Frontal cortex (tissue), 4 donors: ENCODE results near the gene BAZ1A. TPM values are rescaled to one million over a fixed set of nuclear protein-coding genes. Genes with fewer than 3 reads are reported as not detected.

Experiments
- DNase-seq, 2 donors: peaks; one replicate each; pipeline ENCODE4 v3.0.0; 2012; ENCODE audit warnings: low spot score in 2 of 2
- FAIRE-seq: peaks from 2 replicates; lab custom pipeline; 2012; peaks lifted over from hg19 to GRCh38; lab: Jason Lieb, UNC
- total RNA-seq: library from RNA; depleted of rRNA; stranded (reverse); fragments of >200 nt; gene quantifications from one replicate; pipeline ENCODE4 v1.2.3, GENCODE V29; 2014
- donor health status: control.
- donor health status: control.
- donor health status: control.

The BAZ1A gene
- total RNA-seq, 1 donor from 2014 or later, result 18.3 TPM

DNA sequence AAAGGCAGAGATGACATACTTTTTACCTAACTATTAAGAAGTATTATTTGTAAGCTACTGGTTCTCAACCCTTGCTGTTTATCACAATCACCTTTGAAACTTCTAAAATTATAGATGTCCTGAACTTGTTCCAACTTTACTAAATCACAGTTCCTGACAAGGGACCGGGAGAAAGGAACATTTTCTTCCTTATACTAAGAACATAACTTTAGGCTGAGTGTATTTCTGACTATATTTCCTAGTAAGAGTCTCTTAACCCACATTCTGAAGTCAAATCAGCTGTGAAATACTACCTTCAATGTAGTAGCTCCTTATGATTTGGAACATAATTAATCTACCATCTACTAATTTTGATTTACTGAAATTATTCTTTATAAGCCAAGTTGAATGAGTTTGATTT, 80.2 kb downstream of the BAZ1A start:
- FAIRE-seq, result no peak
- no peak for DNase-seq

- FAIRE-seq (no peak), DNase-seq (no peak)
Measured at GRCh38 chr14:34794217-34794616, 80.9 kb downstream of the BAZ1A start.

DNA sequence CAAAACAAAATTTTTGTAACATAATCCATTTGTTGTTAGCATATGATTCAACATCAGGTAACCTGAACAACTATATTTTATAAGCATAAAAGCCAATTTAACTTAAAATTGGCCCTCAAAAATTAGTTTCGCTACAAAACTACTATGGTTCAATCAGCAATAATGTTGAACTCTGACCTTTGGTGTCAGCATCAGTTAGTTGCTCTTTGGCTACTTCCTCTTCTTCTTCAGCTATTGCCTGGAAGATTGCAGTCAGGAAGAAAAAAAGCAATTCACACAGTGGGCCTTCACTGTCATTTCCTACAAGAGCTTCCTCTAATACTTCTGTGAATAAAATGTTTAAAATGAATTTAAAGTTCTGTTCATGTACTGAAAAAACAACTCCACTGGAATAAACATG, 82.6 kb downstream of the BAZ1A start:
- no peak for DNase-seq
- FAIRE-seq, result no peak

DNA sequence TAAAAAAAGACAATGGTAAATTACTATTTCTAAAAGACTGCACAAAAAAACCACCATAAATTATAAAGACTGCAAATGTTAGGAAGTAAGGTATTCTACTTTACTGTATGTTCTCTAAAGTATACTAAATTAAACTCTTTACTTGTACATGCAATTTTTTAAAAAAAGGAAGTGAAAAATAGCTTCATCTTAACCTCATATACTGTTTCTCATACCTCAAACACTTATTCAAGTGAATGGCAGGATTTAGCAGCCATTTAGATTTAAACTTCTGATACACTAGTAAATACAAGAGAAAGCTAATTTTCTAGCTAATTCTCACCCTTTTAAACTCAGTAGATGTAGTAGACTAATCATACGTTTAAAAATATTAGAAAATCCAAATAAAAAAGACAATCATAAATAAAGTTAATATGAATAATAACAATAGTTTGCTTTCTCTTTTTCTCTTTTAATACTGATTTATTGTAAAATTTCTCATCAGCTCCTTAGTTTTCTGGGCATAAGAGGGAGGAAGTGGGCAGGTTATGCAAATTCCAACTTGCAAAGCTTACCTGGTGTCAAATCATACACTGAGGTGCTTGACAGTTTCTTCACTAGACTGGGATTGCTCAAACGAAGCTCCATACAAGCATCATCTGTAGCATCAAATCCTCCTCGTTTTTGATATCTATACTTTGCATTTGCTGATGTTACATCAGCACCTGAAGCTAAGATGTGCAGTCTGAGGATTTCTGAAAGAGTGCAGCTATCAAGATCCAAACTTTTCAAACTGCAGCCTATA, 89.7 kb downstream of the BAZ1A start:
- FAIRE-seq, result no peak
- DNase-seq, result no peak

DNA sequence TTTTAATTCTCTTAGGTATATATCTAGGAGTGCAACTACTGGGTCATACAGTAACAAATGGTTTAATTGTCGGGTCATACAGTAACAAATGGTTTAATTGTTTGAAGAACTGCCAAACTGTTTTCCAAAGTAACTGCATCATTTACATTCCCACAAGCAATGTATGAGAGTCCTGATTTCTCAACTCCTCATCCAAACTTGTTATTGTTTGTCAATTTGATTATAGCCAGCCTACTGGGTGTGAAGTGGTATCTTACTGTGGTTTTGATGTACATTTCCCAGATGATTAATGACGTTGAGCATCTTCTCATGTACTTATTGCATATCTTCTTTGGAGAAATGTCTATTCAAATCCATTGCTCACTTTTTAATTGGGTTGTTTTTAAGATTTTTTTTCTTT, 93.1 kb downstream of the BAZ1A start:
- FAIRE-seq, result no peak
- DNase-seq, result no peak

GRCh38 chr14:34781242-34781641, 93.9 kb downstream of the BAZ1A start:
- DNase-seq (no peak), FAIRE-seq (no peak)

DNA sequence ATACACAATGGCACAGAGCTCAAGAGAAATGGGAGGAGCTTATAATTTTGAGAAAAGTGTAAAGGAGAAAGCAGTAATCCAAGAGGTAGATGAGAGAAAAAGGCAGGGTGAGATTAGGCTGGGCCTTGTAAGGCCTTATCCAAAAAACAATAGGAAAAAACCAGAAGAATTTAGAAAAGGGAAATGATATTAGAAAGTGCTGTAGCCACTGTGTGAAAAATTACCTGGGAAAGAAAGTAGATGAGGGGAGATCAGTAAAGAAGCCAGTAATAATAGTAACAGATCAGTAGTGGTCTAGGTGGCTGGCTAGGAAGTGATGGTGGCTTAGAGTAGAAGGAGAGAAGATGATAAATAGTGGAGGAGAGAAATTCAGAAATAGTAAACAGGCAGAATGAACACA, 94.5 kb downstream of the BAZ1A start:
- FAIRE-seq (no peak), DNase-seq (no peak)

DNA sequence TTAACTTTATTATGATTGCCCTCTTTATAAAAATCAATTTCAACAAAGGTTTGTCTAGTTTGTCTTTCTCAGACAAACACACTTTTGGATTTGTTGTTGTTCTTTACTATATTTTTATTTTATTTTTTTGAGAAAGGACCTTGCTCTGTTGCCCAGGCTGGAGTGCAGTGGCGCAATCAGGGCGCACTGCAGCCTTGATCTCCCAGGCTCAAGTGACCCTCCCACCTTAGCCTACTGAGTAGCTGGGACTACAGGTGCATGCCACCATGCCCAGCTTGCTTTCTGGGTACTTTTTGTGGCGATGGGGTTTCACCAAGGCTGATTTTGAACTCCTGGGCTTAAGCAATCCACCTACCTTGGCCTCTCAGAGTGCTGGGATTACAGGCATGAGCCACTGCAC, 96.4 kb downstream of the BAZ1A start:
- FAIRE-seq, result no peak

GRCh38 chr14:34776611-34777010, 98.5 kb downstream of the BAZ1A start:
- FAIRE-seq (no peak), DNase-seq (no peak)

More for the DNA sequence above, 96.4 kb downstream of the BAZ1A start:
- DNase-seq, result no peak

GRCh38 chr14:34775922-34776321, 99.2 kb downstream of the BAZ1A start:
- DNase-seq (no peak), FAIRE-seq (no peak)

GRCh38 chr14:34775342-34775741, 99.8 kb downstream of the BAZ1A start:
- DNase-seq, result no peak
- no peak for FAIRE-seq

GRCh38 chr14:34770901-34771300, 104.3 kb downstream of the BAZ1A start:
- FAIRE-seq (no peak), DNase-seq (no peak)

GRCh38 chr14:34766606-34767005, 108.6 kb downstream of the BAZ1A start:
- FAIRE-seq, result no peak

DNA sequence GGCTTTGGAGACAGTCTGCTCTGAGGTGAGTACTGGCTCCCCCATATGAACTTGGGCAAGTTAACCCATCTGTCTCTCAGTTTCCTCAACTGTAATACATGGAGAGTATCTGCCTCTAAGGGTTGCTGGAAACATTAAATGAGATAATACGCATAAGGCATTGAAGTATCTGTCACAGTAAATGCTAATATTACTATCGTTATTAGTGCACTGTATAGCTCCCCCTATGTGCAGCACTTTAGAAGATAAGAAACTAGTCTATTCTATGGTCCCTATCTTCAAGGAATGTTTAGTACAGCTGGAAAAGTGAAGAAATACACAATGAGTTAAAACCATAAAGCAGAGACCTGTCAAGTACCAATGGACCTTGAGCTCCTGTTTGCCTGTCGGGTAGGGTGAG, 109.1 kb downstream of the BAZ1A start:
- DNase-seq (no peak), FAIRE-seq (no peak)

More at GRCh38 chr14:34766606-34767005, 108.6 kb downstream of the BAZ1A start:
- DNase-seq, result no peak

GRCh38 chr14:34755215-34755614, 119.9 kb downstream of the BAZ1A start:
- no peak for FAIRE-seq
- no peak for DNase-seq

GRCh38 chr14:34754687-34755086, 120.5 kb downstream of the BAZ1A start:
- DNase-seq, result no peak
- no peak for FAIRE-seq

- FAIRE-seq (no peak), DNase-seq (no peak)
Measured at GRCh38 chr14:34750670-34751069, 124.5 kb downstream of the BAZ1A start.

DNA sequence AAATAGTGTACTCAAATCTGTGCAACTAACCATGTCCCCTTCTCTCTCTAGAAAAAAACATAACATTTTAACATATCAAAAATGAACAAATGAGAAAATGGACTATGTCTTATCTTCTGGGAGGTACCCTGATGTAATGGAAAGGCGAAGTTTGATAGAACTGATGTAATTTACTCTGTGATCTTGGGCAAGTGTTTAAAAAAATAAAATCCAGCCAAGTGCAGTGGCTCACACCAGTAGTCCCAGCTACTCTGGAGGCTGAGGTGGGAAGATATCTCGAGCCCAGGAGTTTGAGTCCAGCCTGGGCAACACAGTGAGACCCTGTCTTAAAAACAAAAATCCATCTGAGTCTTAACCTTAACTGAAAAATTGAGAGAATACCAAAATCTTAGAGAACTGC, 124.9 kb downstream of the BAZ1A start:
- DNase-seq, result no peak
- FAIRE-seq, result no peak

DNA sequence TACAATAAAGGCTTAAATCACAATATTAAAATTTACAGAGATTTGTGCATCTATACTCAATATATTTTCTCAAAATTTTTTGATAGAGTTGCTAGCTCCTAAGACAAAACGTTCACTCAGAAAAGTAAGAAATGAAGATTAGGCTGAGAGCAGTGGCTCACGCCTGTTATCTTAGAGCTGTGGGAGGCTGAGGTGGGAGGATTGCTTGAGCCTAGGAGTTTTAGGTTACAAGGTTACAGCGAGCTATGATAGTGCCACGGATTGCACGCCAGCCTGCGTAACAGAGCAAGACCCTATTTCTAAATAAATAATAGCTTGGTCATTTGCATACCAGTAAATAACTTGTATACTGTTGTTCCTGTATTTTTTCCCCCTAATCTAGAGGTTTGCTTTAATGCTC, 125.8 kb downstream of the BAZ1A start:
- FAIRE-seq (no peak), DNase-seq (no peak)

- no peak for FAIRE-seq
Measured at GRCh38 chr14:34742270-34743115, 132.7 kb downstream of the BAZ1A start.

DNA sequence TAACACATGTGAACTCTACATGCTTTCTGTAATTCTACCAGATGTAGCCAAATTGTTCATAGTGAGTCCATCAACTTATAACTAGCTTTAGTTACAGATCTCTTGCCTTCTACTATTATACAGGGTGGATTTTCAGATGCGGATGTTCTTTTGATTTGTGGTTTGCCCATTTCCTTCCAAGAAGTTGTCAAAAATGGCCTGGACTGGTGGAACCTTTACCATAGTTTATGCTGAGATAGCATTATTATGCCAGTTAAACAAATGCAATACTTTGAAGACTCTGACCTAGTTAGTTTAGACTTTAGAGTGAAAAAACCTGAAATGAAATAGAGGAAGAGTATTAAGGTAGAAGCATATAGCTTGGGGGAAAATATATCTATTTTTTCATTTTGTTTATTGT, 133.3 kb downstream of the BAZ1A start:
- no peak for DNase-seq
- no peak for FAIRE-seq

More at GRCh38 chr14:34742270-34743115, 132.7 kb downstream of the BAZ1A start:
- no peak for DNase-seq
